C4-2B (cell line): ENCODE data around the gene RNF25.

Experiments used
- ZFX ChIP-seq: fragments of 450-650 bp; IDR thresholded peaks from 2 replicates; pipeline ENCODE4 v1.6.1; 2017
- TF ChIP-seq, protein P1 (sequence below): fragments of 450-650 bp; conservative IDR thresholded peaks from 2 replicates; pipeline ENCODE4 v1.5.1; 2017; ENCODE audit warnings: mild to moderate bottlenecking

DNA sequence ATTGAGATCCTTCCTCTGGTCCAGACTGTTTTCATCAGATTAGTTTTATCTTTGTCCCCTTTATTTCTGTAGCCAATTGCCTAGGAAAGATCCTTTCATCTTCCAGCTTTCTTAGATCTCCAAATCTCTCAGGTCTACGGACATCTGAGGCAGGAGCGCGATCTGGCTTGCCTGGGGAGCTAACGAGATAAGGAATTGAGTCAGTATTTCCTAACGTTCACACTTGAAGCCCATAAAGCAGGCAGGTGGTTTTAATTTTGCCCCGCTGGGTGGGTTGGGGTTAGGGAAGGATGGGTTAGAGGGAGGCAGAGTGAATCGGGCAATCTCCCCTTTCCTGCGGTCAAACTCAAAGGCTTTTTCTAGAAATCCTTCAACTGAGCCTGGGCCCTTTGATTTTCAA, 38.1 kb upstream of the RNF25 start:
- TF ChIP-seq, protein P1, sequence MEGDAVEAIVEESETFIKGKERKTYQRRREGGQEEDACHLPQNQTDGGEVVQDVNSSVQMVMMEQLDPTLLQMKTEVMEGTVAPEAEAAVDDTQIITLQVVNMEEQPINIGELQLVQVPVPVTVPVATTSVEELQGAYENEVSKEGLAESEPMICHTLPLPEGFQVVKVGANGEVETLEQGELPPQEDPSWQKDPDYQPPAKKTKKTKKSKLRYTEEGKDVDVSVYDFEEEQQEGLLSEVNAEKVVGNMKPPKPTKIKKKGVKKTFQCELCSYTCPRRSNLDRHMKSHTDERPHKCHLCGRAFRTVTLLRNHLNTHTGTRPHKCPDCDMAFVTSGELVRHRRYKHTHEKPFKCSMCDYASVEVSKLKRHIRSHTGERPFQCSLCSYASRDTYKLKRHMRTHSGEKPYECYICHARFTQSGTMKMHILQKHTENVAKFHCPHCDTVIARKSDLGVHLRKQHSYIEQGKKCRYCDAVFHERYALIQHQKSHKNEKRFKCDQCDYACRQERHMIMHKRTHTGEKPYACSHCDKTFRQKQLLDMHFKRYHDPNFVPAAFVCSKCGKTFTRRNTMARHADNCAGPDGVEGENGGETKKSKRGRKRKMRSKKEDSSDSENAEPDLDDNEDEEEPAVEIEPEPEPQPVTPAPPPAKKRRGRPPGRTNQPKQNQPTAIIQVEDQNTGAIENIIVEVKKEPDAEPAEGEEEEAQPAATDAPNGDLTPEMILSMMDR = no peak
- no peak for TF ChIP-seq ZFX
